SK-N-SH treated with all-trans-retinoic acid at 6 μM for 48 hours (cell line): ENCODE data around the gene ENAH.

Source experiments
- CSDC2 ChIP-seq: fragments of 250-450 bp; sonication (Bioruptor Pico); IDR thresholded peaks from 2 replicates; pipeline ENCODE4 v1.5.0; 2020; ENCODE audit warnings: mild to moderate bottlenecking, moderate library complexity
- RARB ChIP-seq: fragments of 250-450 bp; sonication (Bioruptor Pico); IDR thresholded peaks from 2 replicates; pipeline ENCODE4 v1.8.0; 2021; ENCODE audit warnings: mild to moderate bottlenecking, moderate library complexity
- ZC3H10 ChIP-seq: fragments of 250-450 bp; sonication (Bioruptor Pico); IDR thresholded peaks from 2 replicates; pipeline ENCODE4 v1.5.1; 2021; ENCODE audit warnings: mild to moderate bottlenecking, moderate library complexity
- TF ChIP-seq, protein P1 (sequence below): fragments of 250-450 bp; sonication (Bioruptor Pico); IDR thresholded peaks from 2 replicates; pipeline ENCODE4 v1.8.0; 2020; ENCODE audit warnings: mild to moderate bottlenecking, moderate library complexity, borderline replicate concordance

DNA sequence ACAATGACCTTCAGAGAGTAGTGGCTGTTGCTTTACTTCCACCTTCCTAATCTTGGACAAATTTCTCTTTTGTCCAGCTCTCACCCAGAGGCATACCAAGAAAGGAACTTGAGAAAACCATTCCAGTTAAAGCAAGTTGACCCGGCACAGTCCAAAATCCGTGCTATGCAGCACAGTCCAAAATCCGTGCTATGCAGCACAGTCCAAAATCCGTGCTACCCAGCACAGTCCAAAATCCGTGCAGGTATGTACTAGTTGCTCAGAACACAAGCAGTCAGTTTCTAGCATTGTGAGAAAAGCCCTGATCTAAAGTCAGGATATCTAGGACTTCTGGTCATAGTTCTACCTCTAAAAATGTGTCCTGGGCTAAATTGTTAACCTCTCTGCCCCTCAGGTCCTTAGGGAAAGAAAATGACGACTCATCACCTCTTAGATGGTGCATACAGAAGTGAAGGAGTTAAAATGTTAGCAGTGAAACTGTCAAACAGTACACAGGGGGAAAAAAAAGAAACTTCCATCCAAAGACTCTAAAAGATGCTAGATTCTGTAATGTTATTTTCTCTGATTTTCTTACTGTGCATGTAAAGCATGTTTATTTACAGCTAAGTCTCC lies 40.3 kb upstream of the ENAH start:
- TF ChIP-seq, protein P1, sequence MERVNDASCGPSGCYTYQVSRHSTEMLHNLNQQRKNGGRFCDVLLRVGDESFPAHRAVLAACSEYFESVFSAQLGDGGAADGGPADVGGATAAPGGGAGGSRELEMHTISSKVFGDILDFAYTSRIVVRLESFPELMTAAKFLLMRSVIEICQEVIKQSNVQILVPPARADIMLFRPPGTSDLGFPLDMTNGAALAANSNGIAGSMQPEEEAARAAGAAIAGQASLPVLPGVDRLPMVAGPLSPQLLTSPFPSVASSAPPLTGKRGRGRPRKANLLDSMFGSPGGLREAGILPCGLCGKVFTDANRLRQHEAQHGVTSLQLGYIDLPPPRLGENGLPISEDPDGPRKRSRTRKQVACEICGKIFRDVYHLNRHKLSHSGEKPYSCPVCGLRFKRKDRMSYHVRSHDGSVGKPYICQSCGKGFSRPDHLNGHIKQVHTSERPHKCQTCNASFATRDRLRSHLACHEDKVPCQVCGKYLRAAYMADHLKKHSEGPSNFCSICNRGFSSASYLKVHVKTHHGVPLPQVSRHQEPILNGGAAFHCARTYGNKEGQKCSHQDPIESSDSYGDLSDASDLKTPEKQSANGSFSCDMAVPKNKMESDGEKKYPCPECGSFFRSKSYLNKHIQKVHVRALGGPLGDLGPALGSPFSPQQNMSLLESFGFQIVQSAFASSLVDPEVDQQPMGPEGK (CRISPR knock-in tag): no peak
- no peak for TF ChIP-seq CSDC2 (CRISPR knock-in tag)
- TF ChIP-seq ZC3H10 (CRISPR knock-in tag): no peak
- TF ChIP-seq RARB (CRISPR knock-in tag): no peak
